Inferior parietal cortex (tissue), 1 donor: Measurements from ENCODE around the gene KDM2A.
A peak's percentile ranks its signal among the peaks of the same experiment; 100 is the strongest.

Experiments
- DNase-seq: peaks from one replicate; pipeline ENCODE4 v3.0.0-alpha.2; 2016; ENCODE audit errors: extremely low spot score

The KDM2A gene

DNA sequence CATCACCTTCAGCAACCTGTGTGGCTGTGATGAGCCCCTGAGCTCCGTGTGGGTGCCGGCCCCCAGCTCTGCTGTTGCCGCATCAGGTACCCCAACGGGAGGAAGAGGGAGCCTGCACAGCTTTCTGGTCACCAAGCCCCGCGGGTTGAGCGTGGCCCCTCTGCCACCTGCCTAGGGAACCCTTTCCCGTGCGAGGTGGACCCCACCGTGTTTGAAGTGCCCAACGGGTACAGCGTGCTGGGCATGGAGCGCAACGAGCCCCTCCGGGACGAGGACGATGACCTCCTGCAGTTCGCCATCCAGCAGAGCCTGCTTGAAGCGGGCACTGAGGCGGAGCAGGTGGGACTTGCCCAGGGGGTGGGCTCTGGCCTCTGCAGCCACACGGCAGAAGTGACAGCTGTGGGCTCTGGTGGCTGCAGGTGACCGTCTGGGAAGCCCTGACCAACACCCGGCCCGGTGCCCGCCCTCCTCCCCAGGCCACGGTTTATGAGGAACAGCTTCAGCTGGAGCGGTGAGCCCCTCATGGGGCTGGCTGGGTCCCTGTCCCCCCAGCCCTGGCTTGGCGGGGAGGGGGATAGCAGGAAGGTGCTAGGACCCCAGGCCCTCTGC is 182.4 kb downstream of the KDM2A start:
- DNase-seq: no peak

DNA sequence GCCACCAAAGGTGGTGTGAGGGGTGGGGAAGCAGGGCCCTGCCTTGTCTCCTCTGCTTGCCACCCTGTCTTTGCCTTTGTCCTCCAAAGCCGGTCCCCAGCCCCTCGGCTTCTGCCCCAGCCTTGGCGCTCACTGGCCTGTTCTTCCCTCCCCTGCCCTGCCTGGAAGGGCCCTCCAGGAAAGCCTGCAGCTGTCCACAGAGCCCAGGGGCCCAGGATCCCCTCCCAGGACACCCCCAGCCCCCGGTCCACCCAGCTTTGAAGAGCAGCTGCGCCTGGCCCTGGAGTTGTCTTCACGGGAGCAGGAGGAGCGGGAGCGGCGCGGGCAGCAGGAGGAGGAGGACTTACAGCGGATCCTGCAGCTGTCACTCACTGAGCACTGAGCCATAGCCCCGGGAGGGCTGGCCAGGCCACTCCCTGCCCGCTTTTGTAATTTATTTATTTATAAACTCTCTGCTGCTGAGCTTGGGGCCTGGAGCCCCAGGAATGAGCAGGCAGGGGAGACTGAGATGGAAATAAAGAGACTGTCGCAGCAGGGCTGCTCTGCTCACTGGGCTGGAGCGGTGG is 183.0 kb downstream of the KDM2A start:
- no peak for DNase-seq

DNA sequence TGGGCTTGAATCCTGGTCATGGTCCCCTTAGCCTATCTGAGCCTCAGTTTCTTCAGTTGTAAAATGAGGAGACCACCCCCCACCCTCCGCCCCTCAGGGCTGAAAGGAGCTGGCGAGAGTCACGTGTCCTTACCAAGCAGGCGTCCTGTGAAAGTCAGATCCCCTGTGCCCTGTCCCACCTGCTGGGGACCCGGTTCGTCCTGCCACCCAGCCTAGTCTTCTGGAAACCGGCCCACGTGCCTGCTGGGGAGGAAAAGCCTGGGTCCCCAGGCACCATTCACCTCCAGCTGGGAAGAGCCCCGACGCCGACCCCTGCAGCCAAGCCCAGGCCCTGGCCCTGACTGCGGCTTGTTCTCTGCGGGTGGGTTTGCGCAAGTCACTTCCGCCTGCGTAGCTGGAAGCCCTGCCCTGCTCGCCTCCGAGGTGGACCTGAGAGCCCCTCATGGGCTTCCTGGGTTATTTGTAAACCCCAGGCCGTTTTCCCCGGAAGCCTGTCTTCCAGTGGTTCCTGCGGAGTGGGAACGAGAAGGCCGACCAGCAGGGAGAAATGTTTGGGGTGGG is 183.6 kb downstream of the KDM2A start:
- no peak for DNase-seq

DNA sequence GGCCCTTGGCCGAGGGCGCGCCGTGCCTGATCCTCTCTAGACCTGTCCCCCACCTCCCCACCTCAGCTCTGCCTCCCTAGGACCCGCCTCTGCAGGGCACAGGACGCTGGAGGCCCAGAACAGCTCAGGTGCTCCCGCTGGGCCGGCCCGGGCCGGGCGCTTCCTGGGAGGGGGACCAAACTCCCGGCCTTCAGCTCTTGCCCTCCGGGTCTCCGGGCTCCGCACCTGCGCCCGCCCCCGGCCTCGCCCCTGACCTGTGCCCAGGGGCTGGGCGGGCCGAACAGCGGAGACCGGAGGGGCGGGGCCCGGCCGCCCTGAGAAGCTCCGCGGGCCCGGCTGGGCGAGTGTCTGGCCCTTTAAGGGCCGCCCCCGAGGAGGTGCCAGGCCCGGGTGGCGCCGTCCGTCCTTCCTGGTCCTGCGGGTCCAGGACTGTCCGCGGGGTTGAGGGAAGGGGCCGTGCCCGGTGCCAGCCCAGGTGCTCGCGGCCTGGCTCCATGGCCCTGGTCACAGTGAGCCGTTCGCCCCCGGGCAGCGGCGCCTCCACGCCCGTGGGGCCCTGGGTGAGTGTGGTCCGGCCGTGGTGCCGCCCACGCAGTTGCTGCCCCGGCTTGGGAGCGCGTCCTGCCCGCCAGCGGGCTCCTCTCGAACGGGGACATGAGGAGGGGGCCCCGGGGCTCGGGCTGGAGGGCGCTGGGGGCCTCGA is 184.2 kb downstream of the KDM2A start, which contains the start of gene SSH3:
Gene SSH3, plus strand, starts transcription at position 399 of the 703 bp plus-strand sequence. Its CDS starts 96 bp downstream, at position 495.
- DNase-seq: peak; percentile 48

DNA sequence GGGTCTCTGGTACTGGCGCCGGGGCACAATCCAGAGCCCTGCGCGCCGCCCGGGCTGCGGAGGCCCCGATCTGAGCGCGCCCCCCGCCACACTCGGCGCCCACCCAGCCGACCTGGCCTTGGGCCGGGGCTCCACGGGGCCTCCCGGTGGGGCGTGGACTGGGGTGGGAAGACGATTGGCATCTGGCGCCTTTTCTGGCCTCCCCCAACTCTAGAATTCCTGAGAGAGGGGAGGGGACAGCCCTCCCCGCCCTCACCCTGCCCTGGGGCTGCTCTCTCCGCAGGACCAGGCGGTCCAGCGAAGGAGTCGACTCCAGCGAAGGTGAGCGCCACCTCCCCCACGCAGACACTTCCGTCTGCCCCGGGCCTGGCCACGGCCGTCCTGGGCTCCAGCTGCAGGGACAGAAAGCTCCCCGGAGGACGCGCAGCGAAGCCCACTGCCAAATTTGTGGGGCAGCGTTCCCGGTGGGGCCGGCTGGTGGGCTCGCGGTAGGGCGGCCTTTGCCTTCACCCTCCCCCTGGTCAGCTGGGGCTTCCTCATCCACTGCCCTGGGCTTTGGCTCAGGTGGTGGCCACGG is 184.9 kb downstream of the KDM2A start:
- no peak for DNase-seq

DNA sequence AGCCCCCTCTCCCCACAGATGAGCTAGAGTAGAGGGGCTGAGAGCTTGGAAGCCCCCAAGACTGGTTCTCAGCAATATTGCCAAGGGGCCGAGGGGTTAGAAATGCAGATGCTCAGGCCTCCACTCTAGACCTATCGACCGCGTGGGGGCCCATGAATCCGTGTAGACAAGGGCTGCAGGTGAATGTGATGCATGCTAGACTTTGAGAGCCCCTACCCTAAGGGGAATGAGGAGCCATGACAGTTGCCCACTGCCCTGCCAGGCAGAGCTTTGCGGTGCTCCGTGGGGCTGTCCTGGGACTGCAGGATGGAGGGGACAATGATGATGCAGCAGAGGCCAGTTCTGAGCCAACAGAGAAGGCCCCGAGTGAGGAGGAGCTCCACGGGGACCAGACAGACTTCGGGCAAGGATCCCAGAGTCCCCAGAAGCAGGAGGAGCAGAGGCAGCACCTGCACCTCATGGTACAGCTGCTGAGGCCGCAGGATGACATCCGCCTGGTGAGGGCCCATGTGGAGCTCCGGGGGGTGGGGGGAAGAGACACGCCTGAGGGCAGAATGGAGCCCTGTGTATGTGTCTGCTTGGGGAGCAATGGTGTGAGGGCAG is 185.5 kb downstream of the KDM2A start:
- no peak for DNase-seq

DNA sequence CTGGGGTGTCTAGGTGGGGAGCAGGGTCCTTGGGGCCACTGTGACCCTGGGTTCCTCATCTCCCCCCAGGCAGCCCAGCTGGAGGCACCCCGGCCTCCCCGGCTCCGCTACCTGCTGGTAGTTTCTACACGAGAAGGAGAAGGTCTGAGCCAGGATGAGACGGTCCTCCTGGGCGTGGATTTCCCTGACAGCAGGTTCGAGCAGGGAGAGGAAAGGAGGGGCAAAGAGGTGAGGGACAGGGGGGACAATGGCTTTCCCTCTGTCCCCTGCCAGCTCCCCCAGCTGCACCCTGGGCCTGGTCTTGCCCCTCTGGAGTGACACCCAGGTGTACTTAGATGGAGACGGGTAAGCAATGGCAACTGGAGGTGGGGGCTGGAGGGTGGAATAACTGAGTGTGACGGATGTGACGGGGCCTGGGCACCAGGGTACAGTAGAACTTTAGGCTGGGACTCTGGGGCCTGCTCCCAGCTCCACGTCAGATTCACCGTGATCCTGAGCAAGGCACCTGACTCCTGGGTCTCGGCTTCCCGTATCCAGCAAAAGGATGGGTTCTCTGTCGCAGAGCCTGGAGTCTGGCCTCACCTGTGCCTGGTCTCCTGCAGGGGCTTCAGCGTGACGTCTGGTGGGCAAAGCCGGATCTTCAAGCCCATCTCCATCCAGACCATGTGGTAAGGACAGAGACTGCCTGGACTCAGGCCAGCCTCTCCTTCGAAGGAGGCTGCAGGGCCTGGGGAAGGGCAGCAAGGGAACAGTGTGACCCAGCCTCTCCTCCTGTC is 187.9 kb downstream of the KDM2A start:
- no peak for DNase-seq

DNA sequence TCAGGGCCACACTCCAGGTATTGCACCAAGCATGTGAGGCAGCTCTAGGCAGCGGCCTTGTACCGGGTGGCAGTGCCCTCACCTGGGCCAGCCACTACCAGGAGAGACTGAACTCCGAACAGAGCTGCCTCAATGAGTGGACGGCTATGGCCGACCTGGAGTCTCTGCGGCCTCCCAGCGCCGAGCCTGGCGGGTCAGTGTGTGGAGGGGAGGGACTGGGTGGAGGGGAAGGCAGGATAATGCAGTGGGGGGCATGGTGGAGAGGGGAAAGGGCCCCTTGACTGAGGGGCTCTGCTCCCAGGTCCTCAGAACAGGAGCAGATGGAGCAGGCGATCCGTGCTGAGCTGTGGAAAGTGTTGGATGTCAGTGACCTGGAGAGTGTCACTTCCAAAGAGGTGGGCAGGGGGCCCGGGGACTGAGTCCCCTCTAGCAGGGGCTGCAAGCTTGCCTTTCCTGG is 188.5 kb downstream of the KDM2A start:
- no peak for DNase-seq
